NCI-H1694 treated with DMSO at 0.1 percent for 48 hours (cell line): ENCODE results near the gene PPP1R13B.

Experiments used
- DNase-seq: peaks from one replicate; lab custom pipeline; 2025; lab: John Stamatoyannopoulos, UW

Gene PPP1R13B

DNA sequence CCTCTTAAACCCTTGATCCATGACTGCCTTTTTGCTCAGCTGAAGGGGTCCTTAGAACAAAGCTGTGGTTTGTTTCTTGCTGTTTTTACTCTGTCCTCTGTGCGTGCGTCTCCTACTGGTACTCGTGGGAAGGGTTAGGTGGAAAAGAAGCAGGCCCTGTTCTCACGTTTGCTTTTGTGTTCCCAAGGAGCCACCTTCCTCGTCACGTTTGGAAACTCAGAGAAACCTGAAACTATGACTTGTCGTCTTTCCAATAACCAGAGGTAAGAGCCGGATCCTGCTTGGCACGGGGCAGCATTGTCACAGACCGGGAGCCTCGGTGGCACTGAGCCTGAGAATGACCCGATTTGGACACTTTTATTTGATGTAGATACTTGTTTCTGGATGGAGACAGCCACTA is 118.7 kb downstream of the PPP1R13B start:
- no peak for DNase-seq

DNA sequence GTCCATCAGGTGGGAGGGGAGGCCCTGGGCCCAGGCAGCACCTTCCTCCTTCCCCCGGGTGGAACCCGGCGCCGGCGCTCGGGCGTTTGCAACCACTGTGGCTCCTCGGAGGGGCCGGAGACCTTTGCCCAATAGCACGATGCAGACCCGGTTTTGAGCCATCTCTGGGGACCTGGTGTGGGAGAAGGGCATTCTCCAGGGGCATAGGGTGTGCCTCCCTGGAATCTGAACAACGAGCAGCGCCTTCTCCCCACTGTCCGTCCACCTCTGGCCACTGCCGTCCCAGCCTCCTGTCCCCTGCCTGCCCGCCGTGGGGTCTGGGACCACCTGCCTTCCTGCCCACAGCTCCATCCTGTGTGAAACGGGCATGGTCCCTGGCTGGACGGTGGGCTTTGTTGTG is 119.2 kb downstream of the PPP1R13B start:
- DNase-seq: no peak

DNA sequence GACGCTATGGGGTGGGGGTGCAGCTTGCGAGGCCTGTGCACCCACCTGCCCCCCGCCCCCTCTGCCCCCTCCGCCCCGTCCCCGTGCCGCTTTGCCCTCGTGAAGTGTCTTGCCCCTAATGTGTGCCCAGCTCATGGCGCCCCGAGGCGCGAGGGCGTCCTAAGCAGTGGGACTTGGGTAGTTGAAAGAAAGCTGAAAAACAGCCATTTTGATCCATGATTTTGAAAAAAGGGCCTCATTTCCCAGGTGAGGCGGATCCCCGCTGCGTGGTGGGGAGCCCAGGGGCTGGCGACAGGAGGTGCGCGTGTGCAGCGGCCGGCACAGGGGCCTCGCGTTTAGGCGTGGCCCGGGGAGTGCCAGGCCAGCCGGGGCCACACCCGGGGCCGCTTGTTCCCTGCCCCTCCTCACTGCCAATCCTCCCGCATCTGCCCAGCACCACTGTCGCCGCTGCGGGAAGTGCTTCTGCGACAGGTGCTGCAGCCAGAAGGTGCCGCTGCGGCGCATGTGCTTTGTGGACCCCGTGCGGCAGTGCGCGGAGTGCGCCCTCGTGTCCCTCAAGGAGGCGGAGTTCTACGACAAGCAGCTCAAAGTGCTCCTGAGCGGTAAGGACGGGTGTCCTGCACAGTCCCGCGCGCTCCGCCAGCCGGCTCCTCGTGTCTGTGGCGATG is 119.9 kb downstream of the PPP1R13B start:
- no peak for DNase-seq

DNA sequence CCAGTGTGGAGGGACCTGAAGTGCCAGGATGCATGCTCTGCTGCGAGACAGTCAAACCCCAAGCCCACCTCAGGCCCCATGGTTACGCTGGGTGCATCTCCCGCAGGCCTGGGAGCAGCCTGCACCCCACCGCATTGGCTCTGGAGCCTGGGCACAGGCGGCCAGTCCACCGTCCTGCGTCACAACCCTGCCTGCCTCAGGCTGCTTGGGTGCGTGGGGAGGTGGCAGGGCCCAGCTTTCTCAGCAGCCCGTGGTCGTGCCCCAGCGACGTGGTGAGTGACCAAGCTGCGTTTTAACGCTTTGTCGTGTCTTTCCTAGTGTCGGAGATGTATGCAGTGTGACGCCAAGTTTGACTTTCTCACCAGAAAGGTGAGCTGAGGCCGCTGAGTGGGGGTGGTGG is 120.9 kb downstream of the PPP1R13B start:
- no peak for DNase-seq

DNA sequence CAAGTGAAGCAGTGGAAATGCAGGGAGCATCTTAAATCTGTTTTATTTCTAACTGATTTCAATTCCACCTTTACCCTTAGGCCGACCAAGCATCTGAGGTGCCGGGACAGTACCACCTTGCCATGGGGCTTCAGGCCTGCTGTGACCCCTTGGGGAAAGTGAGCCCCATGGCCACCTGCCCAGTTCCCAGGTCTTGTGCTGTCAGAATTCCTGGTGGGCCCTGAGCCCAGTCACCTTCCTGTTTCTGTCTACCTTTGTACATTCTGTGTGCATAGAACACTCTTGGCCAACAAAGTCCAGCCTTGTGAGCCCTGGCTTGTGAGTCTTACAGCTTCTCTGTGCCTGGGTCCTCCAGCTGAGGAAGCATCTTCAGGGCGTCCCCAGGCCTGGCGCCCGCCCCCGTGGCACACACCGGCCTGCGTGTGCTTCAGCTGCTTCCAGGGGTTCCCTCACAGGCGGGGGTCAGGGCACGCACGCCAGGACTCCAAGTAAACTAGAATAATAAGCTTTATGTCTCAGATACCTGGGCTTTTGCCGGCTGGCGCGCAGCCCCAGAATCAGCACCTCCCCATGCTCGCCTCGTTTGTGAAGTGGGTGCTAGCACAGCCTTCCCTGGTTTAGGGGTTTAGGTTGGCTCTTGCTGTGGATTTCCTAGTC is 121.5 kb downstream of the PPP1R13B start:
- no peak for DNase-seq

DNA sequence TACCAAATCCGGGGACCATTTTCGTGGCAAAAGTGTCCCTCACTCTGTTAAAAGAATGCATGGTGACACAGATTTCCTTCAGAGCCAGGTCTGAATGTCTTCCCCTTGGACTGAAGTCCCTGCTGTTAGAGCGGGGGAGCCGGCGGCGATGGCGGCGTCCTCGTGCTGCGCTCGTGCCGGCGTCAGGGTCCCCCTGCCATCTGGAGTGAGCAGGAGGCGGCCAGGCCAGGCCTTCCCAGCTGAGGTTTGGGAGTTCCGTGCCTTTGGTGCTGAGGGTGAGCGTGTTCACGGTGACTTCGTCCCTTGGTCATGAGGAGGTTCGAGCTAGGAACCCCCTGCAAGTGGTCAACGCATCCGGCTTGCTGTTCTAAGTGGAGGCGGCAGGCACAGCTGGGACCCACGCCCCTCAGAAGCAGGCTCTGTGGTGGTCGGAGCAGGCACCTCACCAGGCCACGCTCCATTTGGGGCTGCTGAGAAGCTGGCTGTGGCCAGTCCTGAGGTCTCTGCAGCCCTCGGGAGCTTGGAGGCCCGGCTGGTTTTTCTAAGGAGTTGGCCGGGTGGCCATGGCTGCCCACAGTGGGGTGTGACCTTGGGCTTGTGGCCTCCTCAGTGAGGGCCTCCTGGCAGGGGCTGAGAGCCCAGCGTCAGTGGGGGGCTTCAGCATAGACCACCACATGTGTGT is 122.2 kb downstream of the PPP1R13B start:
- no peak for DNase-seq

DNA sequence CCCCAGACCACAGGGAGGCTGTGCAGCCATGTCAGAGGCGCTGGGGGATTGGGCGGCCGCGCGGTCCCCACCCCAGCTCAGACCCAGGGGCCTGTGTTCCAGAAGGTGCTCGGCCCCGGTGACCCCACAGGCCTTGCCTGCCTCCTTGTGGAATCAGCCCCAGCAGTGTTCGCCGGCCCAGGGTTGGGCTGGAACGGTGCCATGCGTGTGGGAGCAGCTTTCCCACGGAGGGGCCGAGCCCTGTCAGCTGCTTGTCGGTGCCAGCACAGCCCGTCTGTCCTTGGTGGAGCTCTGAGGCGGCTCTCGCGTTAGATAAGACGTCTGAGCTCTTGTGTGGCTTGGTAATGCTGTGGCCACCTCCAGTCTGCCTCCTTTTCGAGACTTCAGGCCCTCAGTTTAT is 123.3 kb downstream of the PPP1R13B start:
- peak; percentile 38 for DNase-seq

DNA sequence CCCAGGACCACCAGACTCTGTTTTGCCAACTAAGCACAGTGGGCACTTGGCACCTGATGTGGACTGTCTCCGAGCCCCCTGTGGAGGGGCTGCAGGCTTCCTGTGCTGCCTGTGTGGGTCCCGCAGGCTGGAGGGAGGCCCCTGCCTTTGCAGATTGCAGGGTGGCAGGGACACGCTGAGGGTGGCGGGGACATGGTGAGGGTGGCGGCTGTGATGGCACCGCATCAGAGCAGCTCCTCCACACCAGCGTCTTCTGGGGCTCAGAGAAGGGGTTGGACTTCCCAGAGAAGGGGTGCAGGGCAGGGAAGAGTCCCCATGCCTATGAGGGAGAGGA is 123.7 kb downstream of the PPP1R13B start:
- no peak for DNase-seq

DNA sequence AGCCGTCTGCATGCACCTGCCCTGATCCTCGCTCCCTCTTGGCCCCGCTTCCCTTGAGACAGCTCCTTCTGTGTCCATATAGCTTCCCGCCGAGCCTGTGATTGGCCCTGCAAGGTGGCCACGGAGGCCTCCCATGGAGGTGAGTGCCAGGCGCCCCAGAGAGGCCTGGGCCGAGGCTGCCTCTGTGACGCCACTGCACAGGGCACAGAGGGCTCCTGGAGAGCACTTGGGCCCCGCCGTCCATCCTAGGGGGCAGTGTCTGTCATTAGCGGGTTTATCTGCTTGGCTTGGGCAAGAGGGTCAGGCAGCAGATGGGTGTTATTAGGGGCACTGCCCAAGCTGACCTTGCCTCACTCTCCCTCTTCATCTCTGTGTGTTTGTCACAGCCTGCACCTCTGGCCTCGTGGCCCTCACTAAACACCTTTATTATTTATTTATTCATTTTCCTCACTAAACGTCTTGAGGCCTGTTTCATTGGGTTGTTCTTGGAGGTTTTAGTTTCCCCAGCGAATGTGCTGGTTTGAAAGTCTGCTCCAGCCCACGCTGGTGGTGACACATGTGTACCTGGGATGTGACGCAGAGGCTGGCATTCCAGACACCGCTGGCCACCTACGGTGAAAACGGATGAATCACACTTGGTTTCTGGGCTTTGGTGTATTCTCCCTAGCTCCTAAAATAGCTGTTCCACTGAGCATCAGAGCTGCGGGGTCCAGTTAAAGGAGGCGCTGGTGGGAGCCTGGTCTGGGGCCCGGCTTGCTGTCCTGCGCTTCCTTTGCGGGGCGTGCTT is 125.8 kb downstream of the PPP1R13B start:
- DNase-seq: no peak

DNA sequence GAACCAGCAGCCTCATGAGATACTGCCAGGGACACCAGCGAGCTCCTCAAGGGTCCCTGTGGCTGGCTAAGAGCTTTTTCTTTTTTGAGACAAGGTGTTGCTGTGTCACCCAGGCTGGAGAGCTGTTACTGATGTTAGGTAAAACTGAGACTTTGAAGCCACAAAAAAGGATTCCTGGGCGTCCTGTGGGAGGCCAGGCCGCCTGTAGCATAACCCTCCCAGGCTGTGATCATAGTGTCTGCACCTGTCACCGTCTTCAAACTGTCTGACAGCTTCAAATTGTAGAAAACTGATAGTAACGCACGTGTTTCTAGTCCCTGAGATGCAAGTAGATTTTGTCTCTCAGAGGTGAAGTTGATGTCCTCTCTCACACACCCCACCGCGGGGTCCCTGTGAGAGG is 127.6 kb downstream of the PPP1R13B start:
- DNase-seq: no peak

DNA sequence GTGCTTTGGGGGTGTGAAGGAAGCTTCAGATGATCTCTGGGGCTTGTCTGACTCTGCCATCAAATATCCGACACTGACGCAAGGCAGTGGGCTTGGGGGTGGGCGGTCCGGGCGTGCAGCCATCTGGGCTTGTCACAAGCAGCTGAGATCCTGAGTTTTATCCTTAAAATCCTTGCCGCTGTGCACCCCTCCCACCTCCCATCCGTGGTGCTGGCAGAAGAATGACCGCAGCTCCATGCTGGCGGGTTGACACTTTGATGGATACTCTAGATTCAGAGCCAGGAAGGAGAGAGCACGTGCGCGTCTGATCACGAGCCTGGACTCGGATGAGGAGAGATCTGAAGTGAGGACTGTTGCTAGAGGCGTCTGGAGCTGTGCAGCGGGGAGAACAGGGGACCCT is 128.8 kb downstream of the PPP1R13B start:
- DNase-seq: no peak

DNA sequence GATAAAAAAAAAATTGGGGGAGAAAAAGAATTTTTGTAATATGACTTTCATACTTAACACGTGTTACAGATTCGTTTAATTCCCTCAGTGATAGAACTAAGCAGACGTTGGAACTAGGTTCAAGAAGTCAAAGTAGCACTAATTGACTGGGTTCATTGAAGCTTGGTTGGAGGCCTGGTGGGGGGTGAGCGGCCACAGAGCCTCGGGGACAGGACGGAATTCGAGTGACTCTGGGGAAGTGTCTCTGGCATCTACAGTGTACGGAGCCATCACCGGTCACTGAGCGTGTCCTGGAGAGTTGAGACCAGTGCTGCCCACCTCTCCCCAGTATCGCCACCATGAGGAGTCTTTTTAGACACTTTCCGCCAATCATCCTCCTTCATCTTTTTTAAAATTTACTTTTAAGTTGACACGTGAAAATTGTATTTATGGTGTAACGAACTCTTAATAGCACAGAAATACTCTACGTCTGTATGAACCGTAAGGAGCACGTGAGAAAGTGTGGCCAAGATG is 130.4 kb downstream of the PPP1R13B start:
- DNase-seq: no peak

DNA sequence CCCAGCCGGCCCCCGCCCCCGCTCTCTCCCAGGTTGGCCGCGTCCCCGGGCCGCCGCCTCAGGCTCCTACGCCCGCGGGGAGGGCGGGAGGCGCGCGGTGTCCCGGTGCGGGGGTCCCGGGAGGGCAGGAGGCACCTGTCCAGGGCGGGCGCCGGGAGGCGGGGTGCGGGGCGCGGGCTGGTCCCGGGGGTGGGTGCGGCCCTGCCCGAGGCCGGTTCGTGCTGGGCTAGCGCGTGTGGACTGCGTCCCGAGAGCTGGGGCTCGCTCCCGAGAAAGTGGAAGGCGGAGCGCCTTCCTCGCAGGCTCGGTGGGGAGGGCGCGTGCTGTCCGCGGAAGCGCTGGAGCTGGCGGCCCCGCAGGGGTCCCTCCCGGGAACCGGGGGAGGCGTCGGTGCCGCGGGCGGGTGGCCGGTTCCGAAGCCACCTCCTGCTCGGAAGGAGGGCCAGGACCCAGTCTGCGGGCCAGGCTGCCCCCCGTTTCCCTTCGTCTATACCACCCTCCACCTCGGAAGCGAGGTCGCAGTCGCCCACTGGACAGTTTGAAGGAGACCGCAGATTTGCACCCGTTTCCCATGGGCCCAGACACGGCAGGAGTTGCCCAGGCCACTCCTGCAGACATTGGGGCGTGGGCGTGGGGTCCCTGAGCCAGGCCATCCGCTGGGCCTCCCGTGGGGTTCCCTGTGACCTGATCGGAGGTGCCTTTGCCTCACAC is 131.1 kb downstream of the PPP1R13B start:
- no peak for DNase-seq

DNA sequence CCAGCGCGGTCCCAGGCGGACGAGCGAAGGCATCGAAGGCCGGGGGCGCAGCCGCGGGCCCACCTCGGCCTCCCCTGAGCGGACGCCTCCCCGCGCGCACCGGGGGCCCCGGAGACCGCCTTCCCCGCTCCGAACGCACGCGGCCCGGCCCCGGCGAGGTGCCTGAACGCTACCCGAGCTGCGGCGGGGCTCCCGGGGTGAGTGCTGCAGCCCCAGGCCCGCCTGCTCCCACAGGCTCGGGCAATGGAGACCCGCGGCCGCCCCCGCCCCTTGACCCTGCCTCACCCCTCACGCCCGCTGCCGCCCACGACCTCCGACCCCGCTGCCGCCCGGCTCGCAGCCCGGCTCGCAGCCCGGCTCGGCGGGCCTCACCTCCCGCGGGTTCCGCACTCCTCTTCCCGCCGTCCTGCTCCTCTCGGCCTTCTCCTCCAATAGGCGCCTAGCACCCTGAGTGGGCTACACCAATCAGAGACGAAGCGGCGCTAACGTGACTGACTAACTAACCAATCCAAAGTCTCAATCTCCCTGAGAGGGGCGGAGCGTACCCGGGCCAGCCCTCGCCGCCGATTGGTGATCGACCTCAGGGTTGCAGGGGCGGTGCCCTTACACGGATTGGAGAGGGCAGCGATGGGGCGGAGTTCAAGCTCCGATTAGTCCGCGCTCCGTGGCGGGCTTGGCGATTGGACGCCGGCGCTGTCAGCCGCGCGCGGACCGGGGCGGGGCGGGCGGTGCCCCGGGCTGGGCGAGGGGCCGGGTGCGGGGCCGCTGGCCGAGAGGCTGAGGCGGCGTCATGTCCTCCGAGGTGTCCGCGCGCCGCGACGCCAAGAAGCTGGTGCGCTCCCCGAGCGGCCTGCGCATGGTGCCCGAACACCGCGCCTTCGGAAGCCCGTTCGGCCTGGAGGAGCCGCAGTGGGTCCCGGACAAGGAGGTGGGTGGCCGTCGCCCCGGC is 132.0 kb downstream of the PPP1R13B start, which contains the start of the genes XRCC3 and ZFYVE21:
Gene XRCC3 (minus strand): TSS at position 400 of the 949 bp plus-strand sequence. CDS start 4,364 bp downstream, outside the sequence.
Gene ZFYVE21 (plus strand): TSS at position 759 of the 949 bp plus-strand sequence. CDS start 32 bp downstream, at position 791.
- peak; percentile 100 for DNase-seq

DNA sequence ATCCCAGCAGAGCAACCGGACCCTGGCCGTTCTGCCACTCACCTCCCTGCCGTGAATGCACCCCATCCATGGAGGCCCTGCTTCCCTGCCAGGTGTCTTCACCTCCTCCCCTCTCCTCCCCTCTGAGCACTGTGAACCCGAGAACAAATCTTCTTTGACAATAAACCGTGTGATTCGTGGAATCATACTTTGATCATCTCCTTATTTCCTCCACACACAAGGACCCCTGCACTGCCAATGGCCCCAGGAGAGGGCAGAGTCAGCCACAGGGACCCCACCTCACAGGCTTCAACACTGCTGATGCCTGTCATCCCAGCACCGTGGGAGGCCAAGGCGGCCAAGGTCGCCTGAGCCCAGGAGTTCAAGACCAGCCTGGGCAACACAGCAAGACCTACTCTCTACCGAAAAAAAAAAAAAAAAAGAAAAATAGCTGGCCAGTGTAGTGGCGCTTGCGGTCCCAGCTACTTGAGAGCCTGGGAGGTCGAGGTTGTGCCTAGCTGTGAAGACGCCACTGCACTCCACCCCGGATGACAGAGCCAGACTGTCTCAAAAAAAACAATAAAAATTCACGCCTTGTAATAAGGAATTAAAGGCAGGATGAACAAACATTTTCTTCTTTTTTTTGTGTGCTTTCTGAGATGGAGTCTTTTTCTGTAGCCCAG is 133.2 kb downstream of the PPP1R13B start:
- DNase-seq: no peak

DNA sequence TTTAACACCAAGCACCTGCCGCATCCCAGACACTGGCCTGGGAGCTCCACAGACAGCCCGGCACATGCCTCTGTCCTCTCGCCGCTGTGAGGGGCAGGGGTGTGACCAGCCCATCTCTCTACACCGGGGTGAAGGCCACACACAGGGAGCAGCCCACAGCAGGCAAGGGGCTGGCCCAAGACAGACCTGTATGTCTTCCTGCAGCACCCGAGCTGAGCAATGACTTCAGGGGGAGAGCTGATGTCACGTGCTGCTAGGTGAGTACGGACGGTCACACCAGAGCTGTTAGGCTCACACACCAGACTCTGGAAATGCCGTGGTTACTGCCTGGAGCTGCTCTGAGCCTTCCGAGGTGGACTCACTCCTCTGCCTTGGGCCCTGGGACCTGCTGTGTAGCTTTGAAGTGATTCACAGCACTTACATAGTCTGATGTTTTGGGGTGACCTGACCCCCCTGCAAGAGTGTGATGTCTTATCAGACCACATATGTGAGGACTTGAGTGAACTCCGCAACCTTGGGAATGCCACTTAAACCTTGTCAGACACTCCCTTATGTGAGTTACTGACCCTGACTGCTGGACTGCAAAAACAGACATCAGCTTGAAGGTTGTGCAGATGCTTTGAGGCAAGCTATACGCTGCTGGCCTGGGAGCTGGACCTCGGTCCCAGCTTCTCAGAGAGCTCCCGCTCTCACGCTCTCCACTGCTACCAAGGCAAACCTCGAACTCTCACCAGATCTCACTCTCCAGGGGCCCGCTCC is 133.9 kb downstream of the PPP1R13B start:
- DNase-seq: no peak

DNA sequence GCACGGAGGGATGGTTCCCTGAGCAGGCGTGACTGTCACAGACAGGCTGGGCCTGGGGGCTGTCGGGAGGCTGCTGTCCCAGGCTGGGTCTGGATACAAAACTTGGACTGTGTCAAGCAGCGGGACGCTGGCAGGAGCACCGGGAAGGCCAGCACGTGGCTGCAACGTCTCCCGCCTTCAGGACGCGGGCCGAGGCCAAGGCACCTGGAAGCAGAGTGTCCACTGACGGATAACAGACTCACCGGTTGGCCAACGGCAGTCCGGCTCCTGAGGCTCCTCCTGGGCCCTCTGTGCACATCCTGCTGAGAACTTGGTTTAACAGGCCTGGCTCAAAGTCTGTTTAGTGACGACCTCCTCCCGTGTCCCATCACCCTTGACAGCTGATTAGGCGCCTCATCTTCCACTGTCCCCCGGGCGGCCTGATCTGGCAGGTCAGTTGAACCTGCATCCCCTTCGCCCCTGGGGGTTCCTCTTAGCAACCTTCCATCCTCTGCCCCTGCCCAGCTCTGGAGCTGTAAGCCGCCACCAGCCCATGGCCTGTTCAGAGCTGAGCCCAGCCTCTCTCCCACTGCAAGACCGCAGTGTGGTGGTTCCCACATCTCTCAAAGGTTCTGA is 134.6 kb downstream of the PPP1R13B start:
- no peak for DNase-seq
